ENCODE results near the gene CYB5R3.
"Not testable (repeated sequence)": the region's sequence is repeated elsewhere in the genome, so short reads cannot be mapped to it uniquely, and the experiment has no call there.

CYB5R3 gene

DNA sequence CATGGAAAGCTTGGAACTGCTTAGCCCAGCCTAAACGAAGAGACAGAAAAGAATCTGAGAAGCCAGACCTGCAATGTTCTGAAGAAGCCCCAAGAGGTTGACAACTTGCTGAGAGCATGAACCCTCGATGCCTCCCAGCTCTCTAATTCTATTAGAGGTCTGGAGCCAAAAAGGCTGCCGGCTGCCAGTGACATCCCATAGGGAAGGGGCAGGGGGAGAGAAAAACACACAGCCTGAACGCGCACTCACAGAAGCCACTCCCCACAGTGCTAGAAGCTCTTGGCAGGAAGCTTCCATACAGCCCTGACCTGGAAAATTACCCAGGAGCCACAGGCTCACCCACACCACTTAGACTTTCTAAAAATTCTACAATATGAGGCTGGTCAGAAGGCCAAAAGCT, 52.9 kb downstream of the CYB5R3 start:
- no peak for DNase-seq

DNA sequence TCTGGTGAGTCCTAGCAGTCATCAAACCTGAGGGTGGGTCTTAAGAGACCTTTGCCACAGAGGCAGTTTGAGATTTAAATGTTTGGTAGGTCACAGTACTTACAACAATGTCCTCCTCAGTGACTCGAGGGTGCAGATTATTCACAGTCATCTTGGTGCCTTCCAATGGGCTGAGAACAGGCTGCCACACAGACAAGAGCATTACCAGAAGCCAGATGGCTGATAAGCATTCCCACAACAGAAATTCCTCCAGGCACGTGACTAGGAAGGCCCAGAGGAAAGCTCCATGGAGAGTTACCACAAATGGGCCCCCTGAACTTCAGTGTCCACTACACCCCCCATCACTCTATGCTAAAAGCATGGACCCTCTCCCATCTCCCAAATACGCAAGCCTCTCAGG, 53.8 kb downstream of the CYB5R3 start:
- DNase-seq: no peak

DNA sequence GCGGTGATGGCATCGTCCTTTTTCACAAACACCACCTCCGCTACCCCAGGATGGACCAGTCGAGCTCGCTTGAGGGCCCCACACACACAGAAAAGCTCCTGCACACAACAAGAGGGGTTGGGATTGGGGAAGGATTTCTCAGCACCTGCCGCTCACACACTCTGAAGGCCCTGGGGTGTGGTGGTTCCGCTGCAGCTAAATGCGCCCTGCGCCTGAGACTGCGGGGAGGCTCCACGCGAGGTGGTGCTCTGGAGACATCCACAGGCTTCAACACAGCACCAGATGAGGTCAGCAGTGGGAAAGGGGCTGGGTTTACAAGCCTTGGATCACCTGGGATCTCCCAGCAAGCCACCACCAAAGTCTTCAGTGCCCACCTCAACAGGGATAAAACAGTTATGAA, 57.2 kb downstream of the CYB5R3 start:
- no peak for DNase-seq

DNA sequence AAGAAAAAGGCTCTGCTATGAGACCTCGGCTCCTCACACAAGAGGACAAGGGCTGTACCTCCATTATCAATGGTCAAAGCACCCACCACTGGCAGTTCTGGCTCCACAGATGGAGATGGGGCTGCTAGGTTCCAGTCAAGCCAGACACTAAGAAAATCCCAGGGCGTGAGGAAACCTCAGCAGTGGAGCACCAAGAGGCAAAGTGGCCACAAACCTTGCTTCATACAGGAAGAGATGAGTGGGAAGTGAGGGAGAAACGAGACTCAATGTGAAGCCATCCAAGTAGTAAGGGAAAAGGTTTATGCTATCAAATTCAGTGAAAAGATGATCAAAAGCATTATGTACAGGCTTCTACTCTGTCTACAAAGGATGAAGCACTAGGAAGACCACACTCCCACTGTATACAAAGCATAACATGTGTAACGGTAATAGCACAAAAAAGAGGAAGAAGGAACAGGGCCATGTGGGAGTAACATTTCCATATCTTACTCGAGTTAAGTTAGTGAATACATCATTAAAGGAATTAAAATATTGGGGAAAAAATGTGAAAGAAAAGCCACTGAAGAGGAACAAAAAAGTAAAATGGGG, 61.5 kb downstream of the CYB5R3 start:
- no peak for DNase-seq

DNA sequence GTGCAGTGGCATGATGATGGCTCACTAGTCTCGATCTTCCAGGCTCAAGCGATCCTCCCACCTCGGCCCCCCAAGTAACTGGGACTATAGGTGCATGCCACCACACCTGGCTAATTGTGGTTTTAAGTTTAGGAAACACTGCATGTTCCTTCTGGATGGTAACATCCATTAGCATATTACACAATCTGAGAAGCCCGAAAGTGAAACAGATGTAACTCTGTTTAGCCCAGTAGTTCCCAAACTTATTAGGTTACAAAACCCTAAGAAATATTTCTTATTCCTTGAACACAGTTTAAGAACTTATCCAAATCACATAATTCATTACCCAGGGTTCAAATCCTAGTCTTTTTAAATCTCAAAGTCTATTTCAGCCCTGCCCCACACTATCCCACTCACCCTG, 62.8 kb downstream of the CYB5R3 start:
- DNase-seq: no peak

DNA sequence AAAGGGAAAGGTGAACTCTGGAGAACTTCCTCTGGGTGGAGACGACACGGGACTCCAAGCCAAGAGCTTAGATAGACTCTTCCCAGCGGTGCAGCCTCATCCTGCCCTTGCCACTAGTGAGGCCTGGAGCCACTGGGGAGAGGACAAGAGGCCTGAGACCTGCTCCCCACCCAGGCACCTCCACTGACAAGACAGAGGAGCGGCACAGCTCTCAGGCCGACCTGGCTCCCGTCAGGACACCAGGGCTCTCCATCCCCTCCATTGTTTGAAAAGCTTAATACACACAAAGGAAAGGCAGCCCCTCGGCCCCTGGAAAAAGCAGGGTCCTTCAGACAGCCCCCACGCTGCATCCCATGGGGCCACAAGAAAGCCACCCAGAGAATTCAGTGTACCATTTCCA, 64.1 kb downstream of the CYB5R3 start:
- DNase-seq: no peak

DNA sequence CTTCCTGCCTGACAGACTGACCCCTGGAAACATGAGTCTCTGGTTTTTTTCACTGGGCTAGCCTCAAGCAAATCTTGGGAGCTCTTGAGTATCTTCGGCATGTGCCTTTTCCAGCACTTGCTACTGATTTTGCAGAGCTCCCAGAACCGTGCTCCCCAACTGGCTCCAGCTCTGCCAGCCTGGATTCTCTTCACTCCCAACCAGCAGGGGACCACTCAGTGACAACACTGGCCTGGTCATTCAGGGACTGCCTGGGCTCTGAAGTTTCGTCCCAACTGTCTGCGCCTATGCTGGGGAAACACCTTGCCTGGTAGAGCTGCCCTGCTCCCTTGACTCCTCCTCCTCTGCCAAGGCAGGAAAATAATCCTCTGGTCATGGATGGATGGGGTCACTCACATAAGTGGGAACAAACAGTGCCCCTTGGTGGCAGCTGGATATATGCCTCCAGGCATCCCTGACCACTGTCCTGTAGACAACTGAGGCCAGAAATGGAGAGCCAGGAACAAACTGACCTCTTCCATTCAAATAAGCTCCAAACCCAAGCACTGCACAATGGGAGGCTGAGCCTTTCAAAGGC, 64.7 kb downstream of the CYB5R3 start:
- no peak for DNase-seq

DNA sequence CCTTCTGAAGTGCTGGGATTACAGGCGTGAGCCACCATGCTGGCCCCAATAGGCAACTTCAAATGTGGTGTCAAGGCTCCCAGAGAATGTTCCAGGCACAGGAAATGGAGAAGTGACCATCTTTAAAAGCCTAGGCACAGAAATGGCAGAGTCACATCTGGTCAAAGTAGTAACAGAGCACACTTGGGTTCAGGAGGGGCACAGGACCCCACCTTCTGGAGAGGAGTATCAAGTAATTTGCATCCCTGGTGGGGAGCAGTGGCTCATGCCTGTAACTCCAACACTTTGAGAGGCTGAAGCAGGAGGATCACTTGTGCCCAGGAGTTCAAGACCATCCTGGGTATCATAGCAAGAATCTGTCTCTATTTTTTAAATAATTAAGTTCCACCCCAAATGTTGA, 66.2 kb downstream of the CYB5R3 start:
- DNase-seq: no peak

DNA sequence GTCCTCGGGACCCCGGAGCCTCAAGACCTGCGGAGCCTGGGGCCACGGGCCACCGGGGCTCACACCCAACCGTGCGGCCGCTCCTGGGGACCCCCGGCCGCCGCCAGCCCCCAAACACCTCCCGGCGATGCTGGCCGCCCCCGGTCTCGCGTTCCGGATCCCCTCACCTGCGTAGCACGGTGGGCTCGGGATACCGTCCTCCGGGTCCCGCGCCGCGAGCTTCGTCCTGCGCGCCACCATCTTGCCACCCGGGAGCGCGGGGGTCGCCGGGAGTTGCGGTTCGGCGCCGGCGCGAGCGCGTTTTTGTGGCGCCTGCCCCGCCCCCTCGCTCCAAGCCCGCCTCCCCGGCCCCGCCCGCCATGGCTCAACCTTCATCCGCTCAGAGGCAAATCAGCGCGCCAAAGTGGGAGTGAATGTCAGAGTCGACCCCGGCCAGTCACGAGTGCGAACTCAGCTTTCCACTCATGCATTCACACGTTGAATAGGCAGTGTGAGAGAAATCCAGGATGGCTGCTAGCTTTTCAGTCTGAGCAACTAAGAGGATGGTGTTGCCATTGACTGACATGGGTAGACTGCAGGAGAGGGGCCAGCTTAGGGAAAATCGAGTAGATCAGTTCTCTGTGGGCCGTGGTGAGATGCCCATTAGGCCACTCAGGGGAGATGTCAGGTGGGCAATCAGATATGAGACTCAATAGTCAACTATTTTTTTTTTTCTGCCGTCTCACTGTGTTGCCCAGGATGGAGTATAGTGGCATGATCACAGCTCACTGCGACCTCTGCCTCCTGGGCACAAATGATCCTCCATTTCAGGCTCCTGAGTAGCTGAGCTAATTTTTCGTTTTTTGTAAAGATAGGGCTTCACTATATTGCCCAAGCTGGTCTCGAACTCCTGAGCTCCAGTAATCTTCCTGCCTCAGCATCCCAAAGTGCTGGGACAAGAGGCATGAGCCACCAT, 67.2 kb downstream of the CYB5R3 start:
- no peak for DNase-seq

DNA sequence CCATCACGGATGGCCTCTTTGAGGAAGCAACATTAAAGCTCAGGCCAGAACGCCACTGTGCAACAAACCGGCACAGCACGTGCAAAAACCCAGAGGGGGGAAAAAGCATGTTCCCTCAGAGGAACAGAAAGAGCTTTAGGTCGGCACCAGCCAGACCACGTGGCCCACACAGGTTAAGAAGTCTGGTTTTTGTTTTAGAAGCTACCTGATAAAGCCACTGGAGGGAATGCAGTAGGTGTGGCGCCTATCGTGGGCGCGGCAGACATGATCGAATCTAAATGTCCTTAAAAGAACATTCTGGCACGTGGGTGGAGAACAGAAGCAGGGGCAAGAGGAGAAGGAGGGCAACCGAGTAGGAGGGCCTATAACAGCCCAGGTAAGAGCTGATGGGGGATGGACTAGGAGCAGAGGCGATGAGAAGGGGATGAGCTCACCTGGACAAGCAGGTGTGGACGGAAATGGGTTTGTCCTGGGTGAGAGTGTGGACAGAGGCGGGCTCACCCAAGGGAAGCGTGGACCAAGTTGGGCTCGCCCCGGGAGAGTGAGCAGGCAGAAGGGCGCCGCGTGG, 67.9 kb downstream of the CYB5R3 start:
- not testable (repeated sequence) for DNase-seq

DNA sequence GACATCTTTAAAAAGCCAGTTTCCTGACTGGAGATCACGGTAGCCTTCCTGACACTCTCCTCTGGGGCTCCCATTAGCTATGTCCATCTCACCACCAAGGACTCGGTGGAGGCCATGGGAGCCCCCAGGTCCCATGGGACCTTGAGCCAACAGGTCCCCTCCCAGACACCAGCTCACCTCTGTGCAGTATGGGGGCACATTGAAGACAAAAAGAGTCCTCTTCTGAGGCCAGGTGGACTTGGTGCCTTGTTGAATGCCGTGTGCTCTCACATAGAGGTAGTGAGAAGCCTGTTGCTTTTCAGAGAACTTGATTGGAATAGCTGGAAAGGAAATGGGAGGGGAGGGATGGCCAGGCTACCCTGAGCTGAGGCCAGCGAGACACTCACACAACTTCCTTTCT, 69.2 kb downstream of the CYB5R3 start:
- not testable (repeated sequence) for DNase-seq

DNA sequence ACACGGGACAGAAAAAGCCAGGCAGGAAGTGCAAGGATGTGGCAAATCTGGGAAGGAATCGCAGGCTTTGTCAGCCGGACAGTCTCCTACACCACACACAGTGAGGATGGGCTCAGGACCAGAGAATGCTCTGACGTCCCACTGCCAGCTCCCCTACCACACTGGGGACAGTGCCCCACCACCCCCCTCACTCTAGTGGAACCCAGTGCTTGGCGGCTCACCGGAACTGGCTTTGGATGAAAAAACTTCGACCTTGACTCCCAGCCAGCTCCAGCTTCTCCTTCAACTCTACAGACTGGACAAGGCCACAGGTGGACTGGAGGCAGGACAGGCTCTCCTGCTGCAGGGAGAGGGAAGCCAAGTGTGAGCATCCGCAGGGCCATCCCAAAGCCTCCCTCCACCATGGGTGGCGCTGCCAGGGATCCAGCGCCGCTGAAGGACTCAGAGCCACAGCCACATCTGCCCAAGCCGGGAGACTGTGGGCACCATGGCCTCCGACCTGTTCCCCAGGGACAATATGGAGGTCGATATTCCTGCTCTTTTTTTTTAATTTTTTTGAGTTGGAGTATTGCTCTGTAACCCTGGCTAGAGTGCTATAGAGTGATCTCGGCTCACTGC, 71.5 kb downstream of the CYB5R3 start:
- DNase-seq: no peak

DNA sequence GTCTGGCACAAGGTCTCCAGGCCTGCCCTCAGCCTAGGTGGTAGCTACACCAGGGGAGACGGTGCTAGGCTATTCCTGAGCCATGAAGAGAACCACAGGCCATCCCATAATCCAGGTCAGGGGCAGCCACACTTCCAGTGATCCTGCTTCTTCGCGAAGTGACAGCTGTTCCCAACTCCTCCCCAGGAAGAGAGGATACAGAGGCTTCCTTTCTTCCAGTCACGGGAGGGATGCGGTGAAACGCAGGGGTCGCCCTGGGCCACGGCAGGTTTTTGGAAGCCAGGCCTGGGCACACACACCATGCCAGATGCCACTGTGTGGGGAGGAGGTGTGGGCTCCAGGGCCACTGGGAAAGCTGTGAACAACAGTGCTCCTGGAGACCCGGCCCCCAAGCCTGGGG, 72.1 kb downstream of the CYB5R3 start:
- not testable (repeated sequence) for DNase-seq

DNA sequence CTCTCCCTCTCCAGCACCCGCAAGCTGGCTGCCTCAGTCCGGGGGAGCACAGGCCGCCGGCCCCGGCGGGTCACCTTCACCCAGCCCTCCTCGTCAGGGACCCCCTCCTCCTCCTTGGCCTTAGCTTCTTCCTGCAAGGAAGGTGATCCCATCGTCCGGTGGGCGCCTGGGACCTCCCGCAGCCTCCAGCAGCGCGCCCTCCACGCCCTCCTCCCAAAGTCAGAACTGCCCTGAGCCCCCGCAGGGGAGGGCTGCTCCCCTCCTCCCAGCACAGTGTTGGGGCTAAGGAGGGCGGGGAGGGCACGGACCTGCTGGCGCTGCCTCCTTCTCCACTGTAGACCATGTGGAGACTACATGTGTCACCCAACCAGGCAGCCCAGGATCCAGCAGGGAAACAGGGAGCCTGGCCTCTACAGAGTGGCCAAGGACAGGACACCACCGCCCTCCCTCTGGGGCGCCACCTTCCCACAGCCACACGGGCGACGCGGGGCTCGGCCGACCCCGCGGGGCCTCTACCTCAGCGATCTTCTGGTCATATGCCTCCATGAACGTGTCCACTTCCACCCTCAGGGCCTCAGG, 73.1 kb downstream of the CYB5R3 start:
- not testable (repeated sequence) for DNase-seq

DNA sequence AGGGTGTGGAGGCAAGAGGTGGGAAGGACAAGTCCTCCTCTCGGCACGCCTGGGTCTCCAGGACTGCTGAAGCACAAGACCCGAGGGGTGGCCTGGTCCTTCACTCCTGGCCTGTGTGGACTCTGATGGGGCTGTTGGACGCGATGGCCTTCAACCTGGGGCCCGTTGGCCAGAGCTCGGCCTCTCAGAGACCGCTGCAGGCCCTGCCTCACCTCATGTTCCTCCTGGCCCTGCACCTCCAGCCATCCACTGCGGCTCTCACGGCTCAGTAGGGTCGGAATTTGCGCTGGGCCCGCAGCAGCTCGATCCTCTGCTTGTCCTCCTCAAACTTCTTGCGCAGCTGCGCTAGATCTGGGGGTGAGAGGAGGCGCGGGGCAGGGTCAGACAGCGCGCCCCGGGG, 74.7 kb downstream of the CYB5R3 start:
- DNase-seq: not testable (repeated sequence)

DNA sequence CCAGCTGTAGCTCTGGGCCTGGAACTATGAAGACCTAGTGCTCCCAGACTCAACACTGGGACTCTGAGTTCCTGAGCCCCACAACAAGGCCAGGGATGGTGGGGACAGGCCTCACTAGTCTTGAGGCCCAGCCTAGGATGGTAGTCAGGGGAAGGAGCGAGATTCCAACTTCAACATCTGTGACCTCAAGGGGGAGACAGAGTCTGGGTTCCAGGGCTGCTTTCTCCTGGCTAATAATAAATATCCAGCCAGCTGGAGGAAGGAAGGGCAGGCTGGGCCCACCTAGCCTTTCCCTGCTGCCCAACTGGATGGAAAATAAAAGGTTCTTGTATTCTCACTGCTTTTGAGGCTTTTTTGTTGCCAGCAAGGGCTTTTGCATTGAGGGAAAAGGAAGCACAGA, 75.1 kb downstream of the CYB5R3 start:
- not testable (repeated sequence) for DNase-seq

DNA sequence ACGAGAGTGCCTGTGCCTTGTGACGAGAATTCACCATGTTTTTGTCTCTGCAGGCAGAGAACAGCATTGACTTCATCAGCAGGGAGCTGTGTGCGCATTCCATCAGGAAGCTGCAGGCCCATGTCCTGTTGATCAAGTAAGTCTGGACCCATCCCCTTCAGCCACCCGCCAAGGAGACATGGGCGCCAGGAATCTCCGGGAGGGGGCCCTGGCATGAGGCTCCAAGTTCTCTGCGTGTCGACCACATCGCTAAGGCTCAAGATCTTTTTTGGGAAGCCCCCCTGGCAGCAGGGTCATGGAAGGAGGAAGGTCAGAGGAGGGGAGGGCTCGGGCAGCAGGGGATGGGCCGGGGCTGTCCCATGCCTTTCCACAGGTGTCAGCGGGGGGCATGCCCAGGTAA, 78.1 kb downstream of the CYB5R3 start:
- not testable (repeated sequence) for DNase-seq

DNA sequence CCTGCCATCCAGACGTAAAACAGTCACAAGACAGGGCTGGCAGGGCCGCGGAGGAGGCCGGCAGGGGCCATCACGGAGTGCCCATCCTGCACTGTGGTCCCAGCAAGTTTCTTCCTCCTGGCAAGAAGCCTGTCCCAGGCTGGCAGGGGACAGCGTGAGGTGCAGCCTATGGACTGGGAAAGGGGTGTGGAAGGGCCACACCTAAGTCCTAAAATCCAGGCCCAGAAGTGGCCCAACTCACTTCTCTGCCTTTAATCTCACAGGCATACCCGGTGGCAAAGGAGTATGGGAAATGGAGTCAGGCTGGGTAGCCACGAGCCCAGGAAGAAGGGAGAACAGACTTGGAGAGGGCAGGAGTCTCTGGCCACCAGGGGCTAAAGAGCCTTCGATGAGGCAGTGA, 78.6 kb downstream of the CYB5R3 start:
- DNase-seq: not testable (repeated sequence)

DNA sequence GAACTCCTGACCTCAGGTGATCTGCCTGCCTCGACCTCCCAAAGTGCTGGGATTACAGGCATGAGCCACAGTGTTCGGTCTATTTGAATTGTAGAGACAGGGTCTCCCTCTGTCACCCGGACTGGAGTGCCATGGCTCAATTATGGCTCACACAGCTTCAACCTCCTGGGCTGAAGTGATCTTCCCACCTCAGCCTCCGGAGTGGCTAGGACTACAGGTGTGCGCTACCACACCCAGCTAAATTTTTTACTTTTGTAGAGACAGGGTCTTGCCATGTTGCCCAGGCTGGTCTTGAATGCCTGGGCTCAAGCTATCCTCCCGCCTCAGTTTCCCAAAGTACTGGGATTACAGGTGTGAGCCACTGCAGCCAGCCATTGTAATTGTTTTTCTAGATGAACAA, 81.2 kb downstream of the CYB5R3 start:
- DNase-seq: not testable (repeated sequence)

Measured in DMS 273 treated with DMSO at 0.1 percent for 48 hours (cell line).